GM12872 (cell line): ENCODE measurements around the gene SEMA5A.

Experiments
- TF ChIP-seq, protein P1 (sequence below): IDR thresholded peaks from 3 replicates; pipeline ENCODE4 v1.5.1; 2011; ENCODE audit warnings: low read depth, mild to moderate bottlenecking, low read length, moderate library complexity; ENCODE audit not compliant: insufficient read depth

Gene SEMA5A

DNA sequence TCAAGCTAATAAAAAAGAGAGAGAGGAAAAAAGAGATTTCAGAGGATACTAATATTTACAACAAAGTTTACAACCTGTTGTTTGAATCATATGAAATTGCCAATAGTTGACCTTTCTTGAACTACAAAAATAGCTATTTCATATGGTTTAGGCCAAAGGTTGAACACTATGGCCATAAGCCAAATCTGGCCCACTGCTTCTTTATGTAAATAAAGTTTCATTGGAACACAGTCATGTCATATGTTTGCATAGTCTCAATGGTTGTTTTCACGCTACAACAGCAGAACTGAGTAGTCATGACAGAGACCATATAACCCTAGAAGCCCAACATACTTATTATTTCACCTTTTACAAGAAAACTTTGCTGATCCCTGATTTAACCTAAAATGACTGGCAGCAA is 20.9 kb downstream of the SEMA5A start:
- TF ChIP-seq, protein P1, sequence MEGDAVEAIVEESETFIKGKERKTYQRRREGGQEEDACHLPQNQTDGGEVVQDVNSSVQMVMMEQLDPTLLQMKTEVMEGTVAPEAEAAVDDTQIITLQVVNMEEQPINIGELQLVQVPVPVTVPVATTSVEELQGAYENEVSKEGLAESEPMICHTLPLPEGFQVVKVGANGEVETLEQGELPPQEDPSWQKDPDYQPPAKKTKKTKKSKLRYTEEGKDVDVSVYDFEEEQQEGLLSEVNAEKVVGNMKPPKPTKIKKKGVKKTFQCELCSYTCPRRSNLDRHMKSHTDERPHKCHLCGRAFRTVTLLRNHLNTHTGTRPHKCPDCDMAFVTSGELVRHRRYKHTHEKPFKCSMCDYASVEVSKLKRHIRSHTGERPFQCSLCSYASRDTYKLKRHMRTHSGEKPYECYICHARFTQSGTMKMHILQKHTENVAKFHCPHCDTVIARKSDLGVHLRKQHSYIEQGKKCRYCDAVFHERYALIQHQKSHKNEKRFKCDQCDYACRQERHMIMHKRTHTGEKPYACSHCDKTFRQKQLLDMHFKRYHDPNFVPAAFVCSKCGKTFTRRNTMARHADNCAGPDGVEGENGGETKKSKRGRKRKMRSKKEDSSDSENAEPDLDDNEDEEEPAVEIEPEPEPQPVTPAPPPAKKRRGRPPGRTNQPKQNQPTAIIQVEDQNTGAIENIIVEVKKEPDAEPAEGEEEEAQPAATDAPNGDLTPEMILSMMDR, result no peak

DNA sequence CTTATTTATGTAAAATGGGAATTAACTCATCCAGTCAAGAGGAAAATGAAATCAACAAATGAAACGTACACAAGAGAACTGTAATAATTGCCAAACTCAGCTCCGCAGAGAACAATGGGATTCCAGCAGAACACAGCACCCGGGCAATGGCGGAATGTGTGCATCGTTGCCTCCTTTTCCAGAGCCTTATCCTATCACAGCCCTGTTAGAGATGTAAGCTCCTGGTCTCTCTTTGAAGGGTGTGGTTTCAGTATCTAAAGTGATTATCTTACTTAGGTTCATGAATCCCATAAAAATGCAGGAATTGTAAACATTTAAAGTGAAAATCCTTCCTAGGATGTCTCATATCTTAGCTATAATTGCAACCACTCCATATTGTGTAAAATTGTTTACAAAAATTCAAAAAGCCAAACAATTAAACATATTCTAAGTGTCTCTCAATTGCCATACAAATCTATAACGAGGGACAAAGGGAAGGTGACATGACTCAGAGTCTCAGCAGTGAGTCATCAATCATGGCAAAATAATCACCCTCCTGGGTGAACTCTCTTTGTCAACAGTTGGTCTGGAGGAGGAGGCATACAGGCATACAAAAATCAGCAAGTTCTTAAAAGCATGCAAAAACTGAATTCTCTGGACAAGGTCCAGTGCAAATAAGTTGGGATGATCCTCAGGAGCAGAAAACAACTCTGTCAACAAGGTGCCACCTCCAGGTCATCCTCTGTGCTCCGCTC is 22.6 kb downstream of the SEMA5A start:
- TF ChIP-seq, protein P1, result no peak

DNA sequence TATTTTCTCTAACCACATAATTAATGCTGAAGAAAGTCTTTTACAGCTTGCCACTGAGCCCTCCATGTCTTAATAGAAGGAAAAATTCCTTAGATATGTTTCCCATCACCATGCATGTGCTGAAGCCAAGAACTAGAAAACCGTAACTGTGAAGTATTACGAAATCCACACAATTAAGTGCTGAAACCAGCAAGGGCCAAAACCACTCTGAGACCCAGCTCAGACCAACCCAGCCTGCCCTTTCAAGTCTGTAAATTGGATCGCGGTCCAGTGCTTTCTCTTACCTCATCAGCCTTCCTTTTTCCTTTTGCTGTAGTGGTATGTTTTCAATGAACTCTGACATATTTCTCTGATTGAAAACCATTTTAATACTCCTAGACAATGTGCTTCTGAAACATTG is 26.3 kb downstream of the SEMA5A start:
- TF ChIP-seq, protein P1, result no peak

DNA sequence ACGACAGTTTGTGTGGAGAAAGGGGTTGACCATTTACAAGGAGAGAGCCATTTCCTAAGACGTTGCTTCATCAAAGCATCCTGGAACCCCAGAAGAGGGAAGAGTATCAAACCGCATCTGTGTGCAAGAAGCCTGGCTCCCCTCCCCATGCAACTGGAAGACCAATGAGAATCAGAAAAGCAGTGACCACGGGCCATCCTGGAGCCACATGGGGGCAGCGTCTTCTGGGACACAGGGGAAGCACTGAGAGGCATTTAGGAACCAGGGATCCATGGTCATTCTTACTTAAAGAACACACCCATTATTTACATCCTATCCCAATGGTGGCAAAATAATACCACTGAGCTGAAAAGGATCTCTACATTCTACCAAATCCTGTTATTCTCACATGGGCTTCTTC is 29.3 kb downstream of the SEMA5A start:
- TF ChIP-seq, protein P1, result no peak

DNA sequence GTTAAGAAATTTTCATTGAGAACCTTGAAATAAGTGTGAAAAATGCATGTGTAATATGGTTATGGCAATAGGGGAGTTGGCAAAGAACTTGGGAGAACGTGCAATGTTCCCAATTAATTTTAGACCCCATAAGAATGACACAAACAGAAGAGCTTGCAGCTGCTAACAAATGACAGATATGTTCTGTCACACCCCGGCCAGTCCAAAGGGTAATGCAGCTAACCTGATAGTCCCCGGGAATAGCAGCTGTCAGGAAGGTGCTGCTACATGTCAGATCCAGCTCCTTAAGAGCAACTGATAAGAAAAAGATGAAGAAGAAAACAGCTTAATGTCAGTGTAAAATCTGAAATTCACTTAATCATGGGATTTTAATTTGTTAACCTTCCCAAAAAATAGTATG is 30.4 kb downstream of the SEMA5A start:
- TF ChIP-seq, protein P1, result no peak

DNA sequence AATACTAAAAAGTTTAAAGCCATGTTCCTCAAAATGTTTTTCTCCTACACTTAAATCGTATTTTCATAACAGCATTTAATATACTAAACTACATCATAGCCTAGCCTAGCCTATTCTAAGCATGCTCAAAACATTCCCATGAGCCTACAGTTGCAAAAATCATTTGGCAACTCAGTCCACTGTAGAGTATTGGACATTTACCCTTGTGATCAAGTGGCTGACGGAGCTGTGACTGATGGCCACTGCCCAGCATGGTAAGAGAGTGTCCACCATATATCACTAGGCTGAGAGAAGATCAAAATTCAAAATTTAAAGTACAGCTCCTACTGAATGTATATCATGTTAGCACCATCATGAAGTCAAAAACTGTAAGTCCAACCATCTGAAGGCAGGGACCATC is 30.9 kb downstream of the SEMA5A start:
- TF ChIP-seq, protein P1, result no peak

DNA sequence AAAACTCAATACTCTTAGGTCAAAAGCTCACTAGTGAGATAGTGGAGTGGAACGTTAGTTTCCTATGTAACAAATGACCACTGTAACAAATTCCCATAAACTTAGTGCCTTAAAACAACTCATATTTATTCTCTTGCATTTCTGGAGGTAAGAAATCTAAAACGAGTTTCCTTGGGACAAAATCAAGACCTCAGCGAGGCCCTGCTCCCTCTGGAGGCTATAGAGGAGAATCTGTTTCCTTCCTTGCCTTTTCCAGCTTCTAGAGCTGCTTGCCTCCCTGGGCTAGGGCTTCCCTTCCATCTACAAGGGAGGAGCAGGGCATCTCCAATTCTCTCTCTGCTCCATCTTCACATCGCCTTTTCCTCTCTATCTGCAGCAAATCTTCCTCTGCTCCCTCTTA is 32.0 kb downstream of the SEMA5A start:
- TF ChIP-seq, protein P1, result 0 out of 3 replicates have a peak, but pooled peaks have one; percentile 5
